GM10248 (cell line): Measurements from ENCODE around the gene PPIL3.
"Not testable (repeated sequence)": the region's sequence is repeated elsewhere in the genome, so short reads cannot be mapped to it uniquely, and the experiment has no call there.

Experiments used
- CTCF ChIA-PET: fragments of 300-600 bp; sonication (Branson Sonifier 250); formaldehyde crosslinking; extraction: SDS; loops from one replicate; lab custom pipeline; 2021; ENCODE audit warnings: antibody characterized with exemption; lab: Yijun Ruan, JAX
- POLR2A ChIA-PET: fragments of 350-650 bp; sonication (Branson Sonifier 250); formaldehyde crosslinking; extraction: SDS; loops from one replicate; lab custom pipeline; 2020; ENCODE audit warnings: antibody characterized with exemption; lab: Yijun Ruan, JAX
- DNase-seq: peaks from one replicate; pipeline ENCODE4 v3.0.0; 2012; ENCODE audit errors: extremely low spot score
- CTCF ChIP-seq: IDR thresholded peaks from 2 replicates; pipeline ENCODE4 v1.5.1; 2012; ENCODE audit warnings: mild to moderate bottlenecking, low read depth; ENCODE audit errors: extremely low read depth, missing control alignments, control extremely low read depth

Gene PPIL3

GRCh38 chr2:200909958-200910357 is 21.1 kb upstream of the PPIL3 start:
- ChIA-PET CTCF (interaction anchor here (1.1 to 3.6 kb wide), 3 partner anchors 9 to 268 kb away, joined by 3 to 13 read pairs (median 4); no protein-coding TSS in a partner anchor), POLR2A (no interaction called here)
- no peak for DNase-seq
- no peak for TF ChIP-seq CTCF

GRCh38 chr2:200905618-200906296 is 16.9 kb upstream of the PPIL3 start:
- peak; percentile 64 for DNase-seq

GRCh38 chr2:200901459-200902072 is 12.7 kb upstream of the PPIL3 start:
- POLR2A ChIA-PET = no interaction called here
- CTCF ChIA-PET = interaction anchor here (0.6 to 8.0 kb wide), 32 partner anchors 9 to 493 kb away, joined by 3 to 166 read pairs (median 3); partner anchors contain the start of genes CASP10, HYCC2, NDUFB3 and NIF3L1
- peak; percentile 64 for TF ChIP-seq CTCF
- peak; percentile 82 for DNase-seq

More at GRCh38 chr2:200905618-200906296, 16.9 kb upstream of the PPIL3 start:
- peak; percentile 82 for TF ChIP-seq CTCF
- ChIA-PET CTCF (interaction anchor here (0.8 to 8.0 kb wide), 40 partner anchors 9 to 458 kb away, joined by 3 to 166 read pairs (median 4); partner anchors contain the start of genes CASP10, CFLAR, CLK1 and HYCC2), POLR2A (interaction anchor here (1.2 kb wide), 1 partner anchor 163 kb away, joined by 3 read pairs; no protein-coding TSS in a partner anchor)

- ChIA-PET CTCF (interaction anchor here (1.4 to 4.0 kb wide), 3 partner anchors 169 to 333 kb away, joined by 3 to 20 read pairs (median 6); partner anchors contain the start of gene CASP10), POLR2A (no interaction called here)
- no peak for TF ChIP-seq CTCF
- no peak for DNase-seq
These were observed 10.6 kb upstream of the PPIL3 start for GRCh38 chr2:200899482-200899881.

GRCh38 chr2:200881715-200882249 is 7.1 kb downstream of the PPIL3 start:
- CTCF ChIA-PET, DNase-seq: not testable (repeated sequence)
- POLR2A ChIA-PET = interaction anchor here (1.0 kb wide), 1 partner anchor 18 kb away, joined by 3 read pairs; the partner anchor contains the start of gene CLK1

- ChIA-PET CTCF (interaction anchor here (1.0 to 3.4 kb wide), 5 partner anchors 9 to 299 kb away, joined by 3 to 10 read pairs (median 3); no protein-coding TSS in a partner anchor), POLR2A (interaction anchor here (0.5 to 1.6 kb wide), 2 partner anchors 14 to 1614 kb away, joined by 5 to 8 read pairs; partner anchors contain the start of gene CLK1)
These were observed 10.5 kb downstream of the PPIL3 start for GRCh38 chr2:200878289-200878880.

More at GRCh38 chr2:200878289-200878880, 10.5 kb downstream of the PPIL3 start:
- DNase-seq = no peak
- no peak for TF ChIP-seq CTCF
